Left kidney (tissue), 2 donors: ENCODE data around the gene PTBP1. TPM values are rescaled to one million over a fixed set of nuclear protein-coding genes. Genes with fewer than 3 reads are reported as not detected.

Experiments used
- DNase-seq: peaks from one replicate; pipeline ENCODE4 v3.0.0-alpha.2; 2013
- polyA plus RNA-seq: library from polyadenylated mRNA; unstranded; fragments of 120-200 nt; gene quantifications from one replicate; pipeline ENCODE4 v1.2.1, GENCODE V29; 2013; ENCODE audit not compliant: insufficient read length

Gene PTBP1
- polyA plus RNA-seq, 1 donor = 395 TPM

- DNase-seq = no peak
Observed at GRCh38 chr19:795691-796581, 1.3 kb upstream of the PTBP1 start.

- peak; percentile 83 for DNase-seq
Observed at GRCh38 chr19:797528-798414, 519 bp downstream of the PTBP1 start.

- no peak for DNase-seq
Observed at GRCh38 chr19:798415-799075, 1.3 kb downstream of the PTBP1 start.

GRCh38 chr19:799076-799881 lies 2.0 kb downstream of the PTBP1 start:
- DNase-seq = no peak

- no peak for DNase-seq
Observed at GRCh38 chr19:800360-801029, 3.2 kb downstream of the PTBP1 start.

- no peak for DNase-seq
Observed at GRCh38 chr19:801030-801860, 4.0 kb downstream of the PTBP1 start.

- no peak for DNase-seq
Observed at GRCh38 chr19:801861-802497, 4.7 kb downstream of the PTBP1 start.

GRCh38 chr19:802498-803098 lies 5.3 kb downstream of the PTBP1 start:
- DNase-seq = no peak

GRCh38 chr19:803099-803561 lies 5.9 kb downstream of the PTBP1 start:
- DNase-seq = no peak

- DNase-seq = no peak
Observed at GRCh38 chr19:803686-804418, 6.6 kb downstream of the PTBP1 start.

- DNase-seq = no peak
Observed at GRCh38 chr19:804419-805165, 7.3 kb downstream of the PTBP1 start.

- DNase-seq = no peak
Observed at GRCh38 chr19:805166-805551, 7.9 kb downstream of the PTBP1 start.

- no peak for DNase-seq
Observed at GRCh38 chr19:805600-806550, 8.6 kb downstream of the PTBP1 start.

GRCh38 chr19:806815-807421 lies 9.7 kb downstream of the PTBP1 start:
- DNase-seq = no peak

GRCh38 chr19:807627-808422 lies 10.6 kb downstream of the PTBP1 start:
- DNase-seq = no peak
